ENCODE data around the gene NELFB. TPM values are rescaled to one million over a fixed set of nuclear protein-coding genes. Genes with fewer than 3 reads are reported as not detected.

Gene NELFB
- total RNA-seq, 1 experiment from 2014 or later = 17.8 TPM

- no peak overlapping the region for H3K4me3 ChIP-seq (ENCODE audit: low read length)
- H3K27me3 ChIP-seq (ENCODE audit: low read length) = no peaks in the 10 kb centered on the region
- H3K4me2 ChIP-seq (ENCODE audit: low read depth, low read length, poor library complexity, severe bottlenecking) = no peak overlapping the region
- H3K27ac ChIP-seq (ENCODE audit: low read length) = no peak overlapping the region
- H3K9me3 ChIP-seq (ENCODE audit: low read length) = no peaks in the 10 kb centered on the region
- H3K9me2 ChIP-seq (replicated peaks; ENCODE audit: insufficient read depth, low read length) = no peaks in the 10 kb centered on the region
- no peaks in the 10 kb centered on the region for H3K79me2 ChIP-seq (ENCODE audit: low read length)
- H3K36me3 ChIP-seq (ENCODE audit: insufficient read depth, low read length) = peaks cover 9% of the 10 kb centered on the region
- no peak for DNase-seq
- peaks cover 15% of the 10 kb centered on the region for H4K20me1 ChIP-seq (ENCODE audit: insufficient read depth, low read depth, low read length)
- no peak overlapping the region for H3K9ac ChIP-seq (ENCODE audit: low read length)
- peaks cover 11% of the 10 kb centered on the region for H3K4me1 ChIP-seq (ENCODE audit: low read length)
- H2AFZ ChIP-seq (ENCODE audit: low read length) = no peak overlapping the region
These were observed 7.8 kb upstream of the NELFB start for GRCh38 chr9:137247135-137247915.

GRCh38 chr9:137247916-137248175, 7.3 kb upstream of the NELFB start:
- H3K4me2 ChIP-seq (ENCODE audit: low read depth, low read length, poor library complexity, severe bottlenecking) = no peak overlapping the region
- peaks cover 11% of the 10 kb centered on the region for H3K4me1 ChIP-seq (ENCODE audit: low read length)
- no peaks in the 10 kb centered on the region for H3K9me2 ChIP-seq (replicated peaks; ENCODE audit: insufficient read depth, low read length)
- H3K36me3 ChIP-seq (ENCODE audit: insufficient read depth, low read length) = peaks cover 4% of the 10 kb centered on the region; the same call in 1 of the 2 replicates
- H3K27ac ChIP-seq (ENCODE audit: low read length) = no peak overlapping the region
- no peak overlapping the region for H3K9ac ChIP-seq (ENCODE audit: low read length)
- H2AFZ ChIP-seq (ENCODE audit: low read length) = no peak overlapping the region
- peaks cover 10% of the 10 kb centered on the region; the same call in 1 of the 2 replicates for H4K20me1 ChIP-seq (ENCODE audit: insufficient read depth, low read depth, low read length)
- no peak for DNase-seq
- H3K27me3 ChIP-seq (ENCODE audit: low read length) = no peaks in the 10 kb centered on the region
- no peak overlapping the region for H3K4me3 ChIP-seq (ENCODE audit: low read length)
- H3K9me3 ChIP-seq (ENCODE audit: low read length) = no peaks in the 10 kb centered on the region
- H3K79me2 ChIP-seq (ENCODE audit: low read length) = no peaks in the 10 kb centered on the region

GRCh38 chr9:137250329-137251193, 4.6 kb upstream of the NELFB start:
- Histone ChIP-seq H3K27me3 (ENCODE audit: low read length) (no peaks in the 10 kb centered on the region), H3K27ac (ENCODE audit: low read length) (no peak overlapping the region), H3K9ac (ENCODE audit: low read length) (no peak overlapping the region), H3K9me2 (replicated peaks; ENCODE audit: insufficient read depth, low read length) (no peaks in the 10 kb centered on the region), H3K79me2 (ENCODE audit: low read length) (peaks cover 3% of the 10 kb centered on the region), H4K20me1 (ENCODE audit: insufficient read depth, low read depth, low read length) (0 out of 2 replicates have a peak, but pooled peaks cover under 1% of the 10 kb centered on the region), H3K4me1 (ENCODE audit: low read length) (peaks cover 31% of the 10 kb centered on the region), H2AFZ (ENCODE audit: low read length) (no peak overlapping the region), H3K36me3 (ENCODE audit: insufficient read depth, low read length) (no peaks in the 10 kb centered on the region), H3K9me3 (ENCODE audit: low read length) (no peaks in the 10 kb centered on the region), H3K4me2 (ENCODE audit: low read depth, low read length, poor library complexity, severe bottlenecking) (no peak overlapping the region), H3K4me3 (ENCODE audit: low read length) (no peak overlapping the region)
- no peak for DNase-seq

GRCh38 chr9:137251194-137251461, 4.0 kb upstream of the NELFB start, which contains the start of gene STPG3:
STPG3 (plus strand) TSS chr9:137251286; CDS start chr9:137251287, 1 bp downstream.
- peak within 1 kb of the TSS; percentile 92 for H3K4me2 ChIP-seq (ENCODE audit: low read depth, low read length, poor library complexity, severe bottlenecking)
- no peak within 1 kb of the TSS for H3K27ac ChIP-seq (ENCODE audit: low read length)
- peaks cover 6% of the 10 kb centered on the region; the same call in 1 of the 2 replicates for H4K20me1 ChIP-seq (ENCODE audit: insufficient read depth, low read depth, low read length)
- H3K9ac ChIP-seq (ENCODE audit: low read length) = no peak within 1 kb of the TSS
- no peak within 1 kb of the TSS for H2AFZ ChIP-seq (ENCODE audit: low read length)
- H3K4me1 ChIP-seq (ENCODE audit: low read length) = peaks cover 33% of the 10 kb centered on the region
- H3K9me3 ChIP-seq (ENCODE audit: low read length) = no peaks in the 10 kb centered on the region
- no peaks in the 10 kb centered on the region for H3K27me3 ChIP-seq (ENCODE audit: low read length)
- no peak within 1 kb of the TSS for H3K4me3 ChIP-seq (ENCODE audit: low read length)
- H3K9me2 ChIP-seq (replicated peaks; ENCODE audit: insufficient read depth, low read length) = no peaks in the 10 kb centered on the region
- peaks cover 9% of the 10 kb centered on the region for H3K79me2 ChIP-seq (ENCODE audit: low read length)
- H3K36me3 ChIP-seq (ENCODE audit: insufficient read depth, low read length) = no peaks in the 10 kb centered on the region
- no peak for DNase-seq

- H3K9me2 ChIP-seq (replicated peaks; ENCODE audit: insufficient read depth, low read length) = no peaks in the 10 kb centered on the region
- H3K27me3 ChIP-seq (ENCODE audit: low read length) = no peaks in the 10 kb centered on the region
- H3K4me1 ChIP-seq (ENCODE audit: low read length) = peaks cover 39% of the 10 kb centered on the region
- DNase-seq = no peak
- H3K27ac ChIP-seq (ENCODE audit: low read length) = no peak overlapping the region
- no peaks in the 10 kb centered on the region for H3K9me3 ChIP-seq (ENCODE audit: low read length)
- H3K4me3 ChIP-seq (ENCODE audit: low read length) = no peak overlapping the region
- H2AFZ ChIP-seq (ENCODE audit: low read length) = no peak overlapping the region
- H3K9ac ChIP-seq (ENCODE audit: low read length) = no peak overlapping the region
- peaks cover 11% of the 10 kb centered on the region; the same call in 1 of the 2 replicates for H4K20me1 ChIP-seq (ENCODE audit: insufficient read depth, low read depth, low read length)
- peak overlapping the region; percentile 92 for H3K4me2 ChIP-seq (ENCODE audit: low read depth, low read length, poor library complexity, severe bottlenecking)
- H3K79me2 ChIP-seq (ENCODE audit: low read length) = peaks cover 14% of the 10 kb centered on the region
- peaks cover 4% of the 10 kb centered on the region for H3K36me3 ChIP-seq (ENCODE audit: insufficient read depth, low read length)
These were observed 3.4 kb upstream of the NELFB start for GRCh38 chr9:137251490-137252268.

- DNase-seq = peak; percentile 86
- peak overlapping the region; percentile 92 for H3K4me2 ChIP-seq (ENCODE audit: low read depth, low read length, poor library complexity, severe bottlenecking)
- peaks cover 14% of the 10 kb centered on the region; the same call in 1 of the 2 replicates for H4K20me1 ChIP-seq (ENCODE audit: insufficient read depth, low read depth, low read length)
- H3K4me1 ChIP-seq (ENCODE audit: low read length) = peaks cover 46% of the 10 kb centered on the region
- no peaks in the 10 kb centered on the region for H3K9me2 ChIP-seq (replicated peaks; ENCODE audit: insufficient read depth, low read length)
- peak overlapping the region; percentile 69; the same call in 1 of the 2 replicates for H3K4me3 ChIP-seq (ENCODE audit: low read length)
- no peak overlapping the region for H3K27ac ChIP-seq (ENCODE audit: low read length)
- H3K27me3 ChIP-seq (ENCODE audit: low read length) = no peaks in the 10 kb centered on the region
- H3K79me2 ChIP-seq (ENCODE audit: low read length) = peaks cover 19% of the 10 kb centered on the region
- no peaks in the 10 kb centered on the region for H3K9me3 ChIP-seq (ENCODE audit: low read length)
- peak overlapping the region; percentile 27; the same call in 1 of the 2 replicates for H2AFZ ChIP-seq (ENCODE audit: low read length)
- H3K9ac ChIP-seq (ENCODE audit: low read length) = peak overlapping the region; percentile 81
- peaks cover 8% of the 10 kb centered on the region for H3K36me3 ChIP-seq (ENCODE audit: insufficient read depth, low read length)
These were observed 2.3 kb upstream of the NELFB start for GRCh38 chr9:137252555-137253506.

GRCh38 chr9:137253717-137254623, 1.2 kb upstream of the NELFB start:
- Histone ChIP-seq H3K27ac (ENCODE audit: low read length) (no peak overlapping the region), H2AFZ (ENCODE audit: low read length) (no peak overlapping the region), H3K36me3 (ENCODE audit: insufficient read depth, low read length) (peaks cover 12% of the 10 kb centered on the region), H3K9ac (ENCODE audit: low read length) (peak overlapping the region; percentile 81), H3K4me3 (ENCODE audit: low read length) (peak overlapping the region; percentile 69), H4K20me1 (ENCODE audit: insufficient read depth, low read depth, low read length) (peaks cover 14% of the 10 kb centered on the region; the same call in 1 of the 2 replicates), H3K4me2 (ENCODE audit: low read depth, low read length, poor library complexity, severe bottlenecking) (peak overlapping the region; percentile 92), H3K27me3 (ENCODE audit: low read length) (no peaks in the 10 kb centered on the region), H3K4me1 (ENCODE audit: low read length) (peaks cover 50% of the 10 kb centered on the region), H3K9me2 (replicated peaks; ENCODE audit: insufficient read depth, low read length) (no peaks in the 10 kb centered on the region), H3K79me2 (ENCODE audit: low read length) (peaks cover 19% of the 10 kb centered on the region), H3K9me3 (ENCODE audit: low read length) (no peaks in the 10 kb centered on the region)
- no peak for DNase-seq

Data from Karpas-422 (cell line).